ENCODE results near the gene RASSF1. TPM values are rescaled to one million over a fixed set of nuclear protein-coding genes. Genes with fewer than 3 reads are reported as not detected.

RASSF1 gene
- total and polyA plus RNA-seq, 2 of the 13 experiments (the other 11 are each of a cell fraction or from before 2014, with no cell fraction given), result 10.2 to 27.5 TPM

DNA sequence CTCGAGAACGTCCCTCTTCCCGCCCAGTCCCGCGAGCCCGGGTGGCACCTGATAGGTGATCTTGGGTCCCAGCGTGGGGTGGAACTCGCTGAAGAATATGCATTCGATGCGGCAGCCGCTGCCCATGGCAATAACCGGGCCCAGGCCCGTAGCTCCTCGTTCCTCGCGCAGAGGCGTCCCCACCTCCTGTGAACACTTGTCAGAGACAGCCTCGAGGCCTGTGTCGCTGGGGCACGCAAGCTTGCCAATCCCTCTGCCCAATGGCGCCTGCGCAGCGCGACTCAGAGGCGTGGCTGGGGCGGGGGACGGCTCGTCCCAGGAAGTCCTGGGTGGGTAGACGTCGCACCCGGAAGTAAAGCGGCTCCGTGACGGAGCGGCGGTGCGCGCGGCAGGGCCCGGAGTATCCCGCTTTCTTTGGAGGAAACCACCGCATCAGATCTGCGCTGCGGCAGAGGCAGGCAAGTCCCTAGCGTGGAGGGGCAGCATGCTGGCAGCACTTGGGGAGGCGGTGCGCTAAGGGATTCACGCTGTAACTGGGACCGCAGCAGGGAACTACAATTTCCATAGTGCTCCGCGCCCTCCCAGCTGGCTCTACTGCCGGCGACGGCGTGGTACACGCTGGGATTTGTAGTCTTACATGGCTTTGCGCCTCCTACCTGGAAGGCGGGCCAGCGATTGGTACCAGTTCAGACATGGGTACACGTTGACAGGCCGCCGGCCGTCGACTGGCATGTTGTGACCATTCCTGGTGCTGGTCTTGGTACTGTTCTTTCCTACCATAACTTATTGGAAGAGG lies 10.1 kb upstream of the RASSF1 start, which contains the start of the genes CYB561D2 and NPRL2 (continued):
- TF ChIP-seq, protein P1, sequence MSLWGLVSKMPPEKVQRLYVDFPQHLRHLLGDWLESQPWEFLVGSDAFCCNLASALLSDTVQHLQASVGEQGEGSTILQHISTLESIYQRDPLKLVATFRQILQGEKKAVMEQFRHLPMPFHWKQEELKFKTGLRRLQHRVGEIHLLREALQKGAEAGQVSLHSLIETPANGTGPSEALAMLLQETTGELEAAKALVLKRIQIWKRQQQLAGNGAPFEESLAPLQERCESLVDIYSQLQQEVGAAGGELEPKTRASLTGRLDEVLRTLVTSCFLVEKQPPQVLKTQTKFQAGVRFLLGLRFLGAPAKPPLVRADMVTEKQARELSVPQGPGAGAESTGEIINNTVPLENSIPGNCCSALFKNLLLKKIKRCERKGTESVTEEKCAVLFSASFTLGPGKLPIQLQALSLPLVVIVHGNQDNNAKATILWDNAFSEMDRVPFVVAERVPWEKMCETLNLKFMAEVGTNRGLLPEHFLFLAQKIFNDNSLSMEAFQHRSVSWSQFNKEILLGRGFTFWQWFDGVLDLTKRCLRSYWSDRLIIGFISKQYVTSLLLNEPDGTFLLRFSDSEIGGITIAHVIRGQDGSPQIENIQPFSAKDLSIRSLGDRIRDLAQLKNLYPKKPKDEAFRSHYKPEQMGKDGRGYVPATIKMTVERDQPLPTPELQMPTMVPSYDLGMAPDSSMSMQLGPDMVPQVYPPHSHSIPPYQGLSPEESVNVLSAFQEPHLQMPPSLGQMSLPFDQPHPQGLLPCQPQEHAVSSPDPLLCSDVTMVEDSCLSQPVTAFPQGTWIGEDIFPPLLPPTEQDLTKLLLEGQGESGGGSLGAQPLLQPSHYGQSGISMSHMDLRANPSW (CRISPR knock-in tag; IDR thresholded peaks at IDR 0.05; ENCODE audit: borderline replicate concordance), result peak; percentile 86; the same call in 1 of the 2 replicates
- TF ChIP-seq, protein P2, sequence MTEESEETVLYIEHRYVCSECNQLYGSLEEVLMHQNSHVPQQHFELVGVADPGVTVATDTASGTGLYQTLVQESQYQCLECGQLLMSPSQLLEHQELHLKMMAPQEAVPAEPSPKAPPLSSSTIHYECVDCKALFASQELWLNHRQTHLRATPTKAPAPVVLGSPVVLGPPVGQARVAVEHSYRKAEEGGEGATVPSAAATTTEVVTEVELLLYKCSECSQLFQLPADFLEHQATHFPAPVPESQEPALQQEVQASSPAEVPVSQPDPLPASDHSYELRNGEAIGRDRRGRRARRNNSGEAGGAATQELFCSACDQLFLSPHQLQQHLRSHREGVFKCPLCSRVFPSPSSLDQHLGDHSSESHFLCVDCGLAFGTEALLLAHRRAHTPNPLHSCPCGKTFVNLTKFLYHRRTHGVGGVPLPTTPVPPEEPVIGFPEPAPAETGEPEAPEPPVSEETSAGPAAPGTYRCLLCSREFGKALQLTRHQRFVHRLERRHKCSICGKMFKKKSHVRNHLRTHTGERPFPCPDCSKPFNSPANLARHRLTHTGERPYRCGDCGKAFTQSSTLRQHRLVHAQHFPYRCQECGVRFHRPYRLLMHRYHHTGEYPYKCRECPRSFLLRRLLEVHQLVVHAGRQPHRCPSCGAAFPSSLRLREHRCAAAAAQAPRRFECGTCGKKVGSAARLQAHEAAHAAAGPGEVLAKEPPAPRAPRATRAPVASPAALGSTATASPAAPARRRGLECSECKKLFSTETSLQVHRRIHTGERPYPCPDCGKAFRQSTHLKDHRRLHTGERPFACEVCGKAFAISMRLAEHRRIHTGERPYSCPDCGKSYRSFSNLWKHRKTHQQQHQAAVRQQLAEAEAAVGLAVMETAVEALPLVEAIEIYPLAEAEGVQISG (CRISPR knock-in tag; IDR thresholded peaks at IDR 0.05), result peak; percentile 93
- peak; percentile 58 for TF ChIP-seq HNRNPLL (IDR thresholded peaks at IDR 0.05; ENCODE audit: low read depth, low read length, poor library complexity, severe bottlenecking)
- TF ChIP-seq SATB2 (CRISPR knock-in tag; IDR thresholded peaks at IDR 0.05), result peak; percentile 95
- peak; percentile 91 for TF ChIP-seq ZNF567 (CRISPR knock-in tag; IDR thresholded peaks at IDR 0.05; ENCODE audit: borderline replicate concordance)
- TF ChIP-seq, protein P3, sequence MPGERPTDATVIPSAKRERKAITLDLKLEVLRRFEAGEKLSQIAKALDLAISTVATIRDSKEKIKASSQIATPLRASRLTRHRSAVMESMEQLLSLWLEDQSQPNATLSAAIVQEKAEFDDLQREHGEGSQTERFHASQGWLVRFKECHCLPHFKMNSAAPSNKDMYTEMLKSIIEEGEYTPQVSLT (CRISPR knock-in tag; IDR thresholded peaks at IDR 0.05; ENCODE audit: borderline replicate concordance, low read depth), result no peak
- no peak for TF ChIP-seq ZNF460 (CRISPR knock-in tag; IDR thresholded peaks at IDR 0.05; ENCODE audit: borderline replicate concordance)
- 0 out of 2 replicates have a peak, but pooled peaks have one; percentile 87 for TF ChIP-seq EEA1 (CRISPR knock-in tag; IDR thresholded peaks at IDR 0.05; ENCODE audit: borderline replicate concordance)
- no peak for TF ChIP-seq NR3C1 (CRISPR knock-in tag; IDR thresholded peaks at IDR 0.05)
- TF ChIP-seq, protein P4, sequence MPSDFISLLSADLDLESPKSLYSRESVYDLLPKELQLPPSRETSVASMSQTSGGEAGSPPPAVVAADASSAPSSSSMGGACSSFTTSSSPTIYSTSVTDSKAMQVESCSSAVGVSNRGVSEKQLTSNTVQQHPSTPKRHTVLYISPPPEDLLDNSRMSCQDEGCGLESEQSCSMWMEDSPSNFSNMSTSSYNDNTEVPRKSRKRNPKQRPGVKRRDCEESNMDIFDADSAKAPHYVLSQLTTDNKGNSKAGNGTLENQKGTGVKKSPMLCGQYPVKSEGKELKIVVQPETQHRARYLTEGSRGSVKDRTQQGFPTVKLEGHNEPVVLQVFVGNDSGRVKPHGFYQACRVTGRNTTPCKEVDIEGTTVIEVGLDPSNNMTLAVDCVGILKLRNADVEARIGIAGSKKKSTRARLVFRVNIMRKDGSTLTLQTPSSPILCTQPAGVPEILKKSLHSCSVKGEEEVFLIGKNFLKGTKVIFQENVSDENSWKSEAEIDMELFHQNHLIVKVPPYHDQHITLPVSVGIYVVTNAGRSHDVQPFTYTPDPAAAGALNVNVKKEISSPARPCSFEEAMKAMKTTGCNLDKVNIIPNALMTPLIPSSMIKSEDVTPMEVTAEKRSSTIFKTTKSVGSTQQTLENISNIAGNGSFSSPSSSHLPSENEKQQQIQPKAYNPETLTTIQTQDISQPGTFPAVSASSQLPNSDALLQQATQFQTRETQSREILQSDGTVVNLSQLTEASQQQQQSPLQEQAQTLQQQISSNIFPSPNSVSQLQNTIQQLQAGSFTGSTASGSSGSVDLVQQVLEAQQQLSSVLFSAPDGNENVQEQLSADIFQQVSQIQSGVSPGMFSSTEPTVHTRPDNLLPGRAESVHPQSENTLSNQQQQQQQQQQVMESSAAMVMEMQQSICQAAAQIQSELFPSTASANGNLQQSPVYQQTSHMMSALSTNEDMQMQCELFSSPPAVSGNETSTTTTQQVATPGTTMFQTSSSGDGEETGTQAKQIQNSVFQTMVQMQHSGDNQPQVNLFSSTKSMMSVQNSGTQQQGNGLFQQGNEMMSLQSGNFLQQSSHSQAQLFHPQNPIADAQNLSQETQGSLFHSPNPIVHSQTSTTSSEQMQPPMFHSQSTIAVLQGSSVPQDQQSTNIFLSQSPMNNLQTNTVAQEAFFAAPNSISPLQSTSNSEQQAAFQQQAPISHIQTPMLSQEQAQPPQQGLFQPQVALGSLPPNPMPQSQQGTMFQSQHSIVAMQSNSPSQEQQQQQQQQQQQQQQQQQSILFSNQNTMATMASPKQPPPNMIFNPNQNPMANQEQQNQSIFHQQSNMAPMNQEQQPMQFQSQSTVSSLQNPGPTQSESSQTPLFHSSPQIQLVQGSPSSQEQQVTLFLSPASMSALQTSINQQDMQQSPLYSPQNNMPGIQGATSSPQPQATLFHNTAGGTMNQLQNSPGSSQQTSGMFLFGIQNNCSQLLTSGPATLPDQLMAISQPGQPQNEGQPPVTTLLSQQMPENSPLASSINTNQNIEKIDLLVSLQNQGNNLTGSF (CRISPR knock-in tag; IDR thresholded peaks at IDR 0.05), result peak; percentile 99
- peak; percentile 94 for TF ChIP-seq ZNF777 (CRISPR knock-in tag; IDR thresholded peaks at IDR 0.05)
- TF ChIP-seq PTBP1 (IDR thresholded peaks at IDR 0.05; ENCODE audit: low read depth, low read length, poor library complexity, severe bottlenecking), result no peak
- no peak for TF ChIP-seq ZNF530 (CRISPR knock-in tag; IDR thresholded peaks at IDR 0.05; ENCODE audit: low read depth)
- TF ChIP-seq HOXA5 (CRISPR knock-in tag; IDR thresholded peaks at IDR 0.05), result peak; percentile 41; the same call in 1 of the 2 replicates
- no peak for TF ChIP-seq ATRX (CRISPR knock-in tag; IDR thresholded peaks at IDR 0.05; ENCODE audit: borderline replicate concordance)
- 0 out of 2 replicates have a peak, but pooled peaks have one; percentile 60 for TF ChIP-seq ZNF101 (CRISPR knock-in tag; IDR thresholded peaks at IDR 0.05; ENCODE audit: borderline replicate concordance, low read depth)
